ENCODE data around the gene SYF2.
"Not testable (repeated sequence)": the region's sequence is repeated elsewhere in the genome, so short reads cannot be mapped to it uniquely, and the experiment has no call there.

SYF2 gene

DNA sequence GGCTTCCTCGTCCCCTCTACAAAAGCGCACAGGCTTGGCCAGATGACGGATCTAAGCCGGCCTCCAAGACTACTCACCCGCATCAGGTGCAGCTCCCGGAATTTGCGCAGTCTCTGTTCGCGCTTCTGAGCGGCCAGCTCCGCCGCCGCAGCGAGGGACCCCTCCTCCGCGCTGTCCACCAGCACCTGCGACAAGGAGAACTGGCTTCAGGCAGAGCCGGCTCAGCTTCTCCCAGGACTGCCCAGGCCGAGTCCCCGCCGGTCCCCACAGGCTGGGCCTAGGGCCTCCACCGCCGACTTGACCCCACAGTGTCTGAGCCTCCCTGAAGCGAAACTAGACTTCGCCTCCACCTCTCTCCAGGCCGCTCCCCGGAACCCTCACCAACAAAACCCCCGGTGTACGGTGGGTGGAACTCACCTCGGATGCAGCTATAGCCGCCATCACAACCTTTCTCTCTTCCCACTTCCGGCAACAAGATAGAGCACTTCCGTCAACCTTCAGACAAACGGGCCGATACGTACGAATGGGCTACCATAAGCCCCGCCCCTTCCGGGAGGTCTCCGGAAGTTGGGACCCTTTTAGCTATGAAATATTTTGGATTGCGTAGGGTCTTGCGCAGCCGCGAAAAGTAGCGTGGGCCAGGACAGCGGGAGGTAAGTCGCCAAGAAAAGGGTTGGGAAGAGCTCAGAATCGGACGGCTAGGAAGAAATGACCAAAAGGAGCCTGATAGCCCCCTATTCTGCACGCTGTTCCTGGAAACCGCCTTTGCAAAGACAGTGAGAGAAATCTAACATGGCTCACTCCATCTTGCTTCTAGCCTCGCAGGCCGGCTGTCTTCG lies at the start of gene SYF2:
Gene SYF2, minus strand, starts transcription at position 476 of the 839 bp plus-strand sequence. Its CDS starts 35 bp downstream, at position 441.
- peak; percentile 95 for DNase-seq (ENCODE audit: low spot score)

DNA sequence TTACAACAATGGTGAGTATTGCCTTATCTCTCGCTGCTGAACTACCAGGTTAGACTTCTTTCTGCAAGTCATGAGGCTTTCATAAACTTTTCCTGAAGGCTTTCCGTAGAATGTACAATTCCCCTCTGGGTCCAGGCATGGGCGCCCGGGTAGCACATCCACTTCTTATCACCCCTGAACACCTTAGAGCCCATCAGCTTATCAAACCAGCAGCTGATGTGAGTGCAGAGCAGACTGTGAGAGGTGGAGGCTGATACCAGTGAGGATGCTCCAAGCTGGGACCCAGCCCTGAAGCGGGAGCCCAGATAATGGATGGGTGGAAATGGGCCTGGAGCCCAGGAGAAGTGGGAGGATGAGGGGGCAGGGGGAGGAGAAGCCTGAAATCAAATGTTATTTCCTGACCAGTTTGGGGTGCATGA lies 47.4 kb upstream of the SYF2 start:
- not testable (repeated sequence) for DNase-seq (ENCODE audit: low spot score)

GRCh38 chr1:25278790-25279189 lies 46.5 kb upstream of the SYF2 start:
- not testable (repeated sequence) for DNase-seq (ENCODE audit: low spot score)

- DNase-seq (ENCODE audit: low spot score), result not testable (repeated sequence)
Measured at GRCh38 chr1:25278358-25278757, 46.1 kb upstream of the SYF2 start.

GRCh38 chr1:25277295-25277694 lies 45.0 kb upstream of the SYF2 start:
- not testable (repeated sequence) for DNase-seq (ENCODE audit: low spot score)

DNA sequence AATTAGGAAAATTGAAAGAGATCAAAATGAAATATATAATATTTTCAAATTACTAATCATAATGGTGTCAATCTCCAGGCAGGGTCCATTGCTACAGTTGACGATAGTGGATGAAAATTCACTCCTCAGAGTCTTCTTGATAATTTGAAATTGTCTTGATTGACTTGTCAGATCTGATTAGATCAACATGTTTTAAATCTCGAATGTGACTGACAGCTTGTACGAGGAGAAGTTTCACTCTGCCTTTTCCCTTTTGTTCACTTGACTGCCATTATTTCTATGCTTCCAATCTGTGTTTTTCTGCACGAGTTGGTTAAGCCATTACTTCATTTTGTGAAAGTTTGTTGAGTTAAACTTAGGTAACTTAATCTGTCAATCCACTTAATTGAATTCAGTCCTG lies 43.3 kb upstream of the SYF2 start:
- DNase-seq (ENCODE audit: low spot score), result not testable (repeated sequence)

DNA sequence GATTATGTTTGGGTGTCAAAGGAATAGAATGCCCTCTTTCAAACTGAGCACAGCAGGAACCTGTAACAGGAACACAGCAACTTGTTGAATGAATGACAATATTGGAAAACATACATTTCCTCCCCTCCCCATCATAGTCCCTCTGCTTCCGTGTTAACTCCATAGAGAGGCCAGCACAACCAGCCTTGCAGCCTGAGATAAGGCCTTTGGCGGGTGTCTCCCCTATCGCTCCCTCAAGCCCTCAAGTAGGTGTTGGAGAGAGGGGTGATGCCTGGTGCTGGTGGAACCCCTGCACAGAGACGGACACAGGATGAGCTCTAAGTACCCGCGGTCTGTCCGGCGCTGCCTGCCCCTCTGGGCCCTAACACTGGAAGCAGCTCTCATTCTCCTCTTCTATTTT lies 39.9 kb upstream of the SYF2 start, which contains the start of gene RHD:
Gene RHD, plus strand, starts transcription at position 272 of the 400 bp plus-strand sequence. Its CDS starts 39 bp downstream, at position 311.
- not testable (repeated sequence) for DNase-seq (ENCODE audit: low spot score)

- DNase-seq (ENCODE audit: low spot score), result not testable (repeated sequence)
Measured at GRCh38 chr1:25268143-25268760, 36.0 kb upstream of the SYF2 start.

GRCh38 chr1:25267288-25268142 lies 35.2 kb upstream of the SYF2 start:
- not testable (repeated sequence) for DNase-seq (ENCODE audit: low spot score)

GRCh38 chr1:25266554-25267287 lies 34.4 kb upstream of the SYF2 start:
- not testable (repeated sequence) for DNase-seq (ENCODE audit: low spot score)

GRCh38 chr1:25260336-25260735 lies 28.0 kb upstream of the SYF2 start:
- DNase-seq (ENCODE audit: low spot score), result not testable (repeated sequence)

DNA sequence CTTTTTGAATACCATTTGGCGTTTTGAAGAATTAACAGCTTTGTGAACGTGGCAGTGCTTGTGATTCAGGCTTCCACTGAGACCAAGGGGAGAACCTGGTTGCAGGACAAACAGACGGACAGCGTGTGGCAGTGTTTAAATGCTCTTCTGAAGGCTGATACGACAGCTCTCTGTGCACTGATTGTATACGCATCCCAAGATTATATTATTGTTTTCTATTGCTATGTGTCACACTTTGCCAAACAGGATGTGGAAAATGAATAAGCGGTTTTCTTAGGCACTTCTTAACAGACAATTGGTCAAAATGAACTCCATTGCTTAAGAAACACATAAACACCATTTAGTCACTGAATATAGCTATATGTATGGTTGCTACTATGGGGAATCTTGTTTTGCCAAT lies 27.5 kb upstream of the SYF2 start:
- not testable (repeated sequence) for DNase-seq (ENCODE audit: low spot score)

- no peak for DNase-seq (ENCODE audit: low spot score)
Measured at GRCh38 chr1:25257196-25257595, 24.9 kb upstream of the SYF2 start.

GRCh38 chr1:25256578-25256965 lies 24.3 kb upstream of the SYF2 start:
- no peak for DNase-seq (ENCODE audit: low spot score)

DNA sequence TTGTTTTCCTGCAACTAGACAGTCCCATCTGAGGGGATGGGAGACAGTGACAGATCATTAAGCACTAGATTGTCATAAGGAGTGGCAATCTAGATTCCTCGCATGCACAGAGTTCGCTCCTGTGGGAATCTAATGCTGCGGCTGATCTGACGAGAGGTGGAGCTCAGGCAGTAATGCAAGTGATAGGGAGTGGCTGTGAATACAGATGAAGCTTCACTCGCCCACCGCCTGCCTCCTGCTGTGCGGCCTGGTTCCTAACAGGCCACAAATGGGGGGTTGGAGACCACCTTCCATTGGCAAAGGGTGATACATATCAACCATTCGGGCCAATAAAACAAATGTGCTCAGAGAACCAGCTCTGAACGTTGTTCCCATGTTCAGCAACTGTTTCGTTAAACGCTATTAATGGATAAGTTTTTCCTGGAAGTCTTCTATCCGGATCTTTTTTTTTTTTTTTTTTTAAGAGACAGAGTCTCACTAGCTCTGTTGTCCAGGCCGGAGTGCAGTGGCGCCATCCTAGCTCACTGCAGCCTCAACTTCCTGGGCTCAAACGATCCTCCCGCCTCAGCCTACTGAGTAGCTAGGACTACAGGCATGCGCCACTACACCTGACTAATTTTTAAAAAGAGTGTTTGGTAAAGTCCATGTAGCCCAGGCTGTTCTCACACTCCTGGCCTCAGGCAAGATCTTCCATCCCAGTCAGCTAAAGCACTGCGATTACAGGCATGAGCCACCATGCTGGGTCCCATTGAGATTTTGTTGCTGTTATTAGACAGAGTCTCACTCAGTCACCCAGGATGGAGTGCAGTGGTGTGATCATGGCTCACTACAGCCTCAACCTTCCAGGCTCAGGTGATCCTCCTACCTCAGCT lies 23.6 kb upstream of the SYF2 start:
- DNase-seq (ENCODE audit: low spot score), result no peak

GRCh38 chr1:25253911-25254310 lies 21.6 kb upstream of the SYF2 start:
- DNase-seq (ENCODE audit: low spot score), result no peak

GRCh38 chr1:25247829-25248754 lies 15.8 kb upstream of the SYF2 start:
- DNase-seq (ENCODE audit: low spot score), result no peak

DNA sequence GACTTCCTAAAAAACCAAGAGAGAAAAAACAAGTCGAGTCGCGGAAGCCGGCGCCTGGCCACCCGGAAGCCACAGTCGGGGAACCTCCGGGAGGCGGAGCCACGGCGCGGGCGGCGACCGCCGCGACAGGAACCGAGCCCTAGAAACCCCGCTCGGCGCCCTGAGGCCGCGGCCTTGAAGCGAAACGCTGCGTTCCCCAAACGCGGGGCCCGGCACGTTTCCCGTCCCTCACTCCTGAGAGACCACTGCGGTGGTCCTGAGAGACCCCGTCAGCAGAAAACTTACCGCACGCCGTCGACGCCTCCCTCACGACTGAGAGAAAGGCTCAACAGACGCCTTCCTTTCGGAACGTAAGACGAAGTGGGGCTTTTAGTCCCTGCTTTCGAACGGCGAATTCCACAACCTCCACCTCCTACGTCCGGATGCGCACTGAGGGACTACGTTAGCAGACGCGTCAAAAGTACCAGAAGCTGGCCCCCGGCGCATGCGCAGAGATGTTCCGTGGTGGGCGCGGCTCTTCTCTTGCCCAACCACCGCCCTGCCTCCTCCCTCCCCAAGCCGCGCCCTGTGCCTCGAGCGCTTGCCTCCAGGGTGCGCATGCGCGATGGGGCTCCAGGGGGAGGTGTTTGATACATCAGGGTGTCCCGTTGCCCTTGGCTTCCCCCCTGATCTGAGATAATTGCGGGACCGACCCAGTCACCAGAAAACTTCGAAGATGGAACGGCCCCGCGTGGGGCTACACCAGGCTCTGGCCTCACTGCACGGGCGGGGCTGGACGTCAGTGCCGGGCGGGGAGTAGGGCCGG lies 14.9 kb upstream of the SYF2 start, which contains the start of gene RSRP1:
Gene RSRP1, minus strand, starts transcription at position 431 of the 805 bp plus-strand sequence. CDS start 491 bp downstream, outside the sequence.
- DNase-seq (ENCODE audit: low spot score), result peak; percentile 99
